Heart left ventricle (tissue), 13 donors: ENCODE measurements around the gene ARRDC1.

ENCODE experiments used
- POLR2A ChIP-seq, 2 donors: fragments of 450-650 bp; IDR thresholded peaks; one replicate each; pipeline ENCODE4 v1.6.1; 2017; ENCODE audit warnings: antibody characterized with exemption in 2 of 2, mild to moderate bottlenecking in 2 of 2, moderate library complexity in 2 of 2
- TF ChIP-seq, protein P1 (sequence below), 12 donors: fragments of 200-600 bp; sonication (generic) in 4 of 12; IDR thresholded peaks; one replicate each; pipeline versions ENCODE4 v1.5.0 to v1.8.0; 2018 to 2022; ENCODE audit warnings: antibody characterized with exemption in 12 of 12, mild to moderate bottlenecking in 5 of 12
- donor health status: ischemic (EF 13 %, LVEDD 7.1; RV severe dilation, severe dysfunction).
- donor health status: DM: no; HTN: yes; CAD: no.
- donor health status: DM: no; HTN: no; CAD: no.
- donor health status: ischemic (EF 25% LVEDD 6.9; RV normal size, moderate dysfunction).
- donor health status: ischemic (EF 25% LVEDD 5.7; RV mildly dilated, moderate dysfunction).
- donor health status: ischemic (EF 35%, LVEDD 5.7; RV mildly dilated, moderate dysfunction).
- donor health status: nonischemic (EF 11% LVEDD 7.7; RV severe dilation, severe dysfunction).
- donor health status: DM: yes; HTN: yes; CAD: no.
- donor health status: PGD.
- donor health status: ischemic (EF 29% LVEDD 5.4; RV normal size, mild dysfunction).
- donor health status: nonischemic (EF 23%, LVEDD 6.1; RV moderate dilation, normal function).

DNA sequence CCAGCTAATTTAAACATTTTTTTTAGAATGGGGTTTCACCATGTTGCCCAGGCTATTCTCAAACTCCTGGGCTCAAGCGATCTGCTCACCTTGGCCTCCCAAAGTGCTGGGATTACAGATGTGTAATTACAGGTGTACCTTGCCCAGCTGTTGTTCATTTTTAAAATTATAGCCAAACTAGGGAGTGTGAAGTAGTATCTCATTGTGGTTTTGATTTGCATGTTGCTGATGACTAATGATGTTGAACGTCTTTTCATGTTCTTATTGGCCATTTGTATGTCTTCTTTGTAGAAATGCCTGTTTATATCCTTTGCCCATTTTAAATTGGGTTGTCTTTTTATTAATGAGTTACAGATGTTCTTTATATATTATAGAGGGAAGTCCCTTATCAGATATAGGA lies 44.8 kb downstream of the ARRDC1 start:
- TF ChIP-seq, protein P1, sequence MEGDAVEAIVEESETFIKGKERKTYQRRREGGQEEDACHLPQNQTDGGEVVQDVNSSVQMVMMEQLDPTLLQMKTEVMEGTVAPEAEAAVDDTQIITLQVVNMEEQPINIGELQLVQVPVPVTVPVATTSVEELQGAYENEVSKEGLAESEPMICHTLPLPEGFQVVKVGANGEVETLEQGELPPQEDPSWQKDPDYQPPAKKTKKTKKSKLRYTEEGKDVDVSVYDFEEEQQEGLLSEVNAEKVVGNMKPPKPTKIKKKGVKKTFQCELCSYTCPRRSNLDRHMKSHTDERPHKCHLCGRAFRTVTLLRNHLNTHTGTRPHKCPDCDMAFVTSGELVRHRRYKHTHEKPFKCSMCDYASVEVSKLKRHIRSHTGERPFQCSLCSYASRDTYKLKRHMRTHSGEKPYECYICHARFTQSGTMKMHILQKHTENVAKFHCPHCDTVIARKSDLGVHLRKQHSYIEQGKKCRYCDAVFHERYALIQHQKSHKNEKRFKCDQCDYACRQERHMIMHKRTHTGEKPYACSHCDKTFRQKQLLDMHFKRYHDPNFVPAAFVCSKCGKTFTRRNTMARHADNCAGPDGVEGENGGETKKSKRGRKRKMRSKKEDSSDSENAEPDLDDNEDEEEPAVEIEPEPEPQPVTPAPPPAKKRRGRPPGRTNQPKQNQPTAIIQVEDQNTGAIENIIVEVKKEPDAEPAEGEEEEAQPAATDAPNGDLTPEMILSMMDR (IDR thresholded peaks at IDR 0.05), result no peak
- no peak for TF ChIP-seq POLR2A (IDR thresholded peaks at IDR 0.05)
